NCI-H82 (cell line): Measurements from ENCODE around the gene UCP2.
A peak's percentile ranks its signal among the peaks of the same experiment; 100 is the strongest.
"Not testable (repeated sequence)": the region's sequence is repeated elsewhere in the genome, so short reads cannot be mapped to it uniquely, and the experiment has no call there.

Source experiments
- DNase-seq: peaks from one replicate; lab custom pipeline; 2025; lab: John Stamatoyannopoulos, UW

The UCP2 gene

DNA sequence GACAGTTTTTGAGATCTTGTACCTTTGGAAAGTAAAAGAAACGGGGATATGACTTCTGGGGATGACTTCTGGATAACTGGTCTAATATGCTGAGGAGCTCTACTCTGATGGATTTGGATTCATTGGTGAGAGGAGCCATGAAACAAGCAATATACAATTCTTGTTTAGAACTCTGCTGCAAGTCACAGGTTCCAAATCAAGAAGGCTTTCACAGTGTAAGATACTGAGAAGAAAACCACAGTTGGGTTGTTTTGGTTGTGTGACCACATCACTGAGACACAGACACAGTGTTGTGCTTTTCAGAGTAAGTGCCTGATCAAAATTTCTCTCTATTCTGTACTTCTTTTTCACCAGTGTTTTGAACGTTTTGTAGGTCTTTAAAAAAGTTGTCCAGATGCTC is 13.1 kb upstream of the UCP2 start:
- no peak for DNase-seq

DNA sequence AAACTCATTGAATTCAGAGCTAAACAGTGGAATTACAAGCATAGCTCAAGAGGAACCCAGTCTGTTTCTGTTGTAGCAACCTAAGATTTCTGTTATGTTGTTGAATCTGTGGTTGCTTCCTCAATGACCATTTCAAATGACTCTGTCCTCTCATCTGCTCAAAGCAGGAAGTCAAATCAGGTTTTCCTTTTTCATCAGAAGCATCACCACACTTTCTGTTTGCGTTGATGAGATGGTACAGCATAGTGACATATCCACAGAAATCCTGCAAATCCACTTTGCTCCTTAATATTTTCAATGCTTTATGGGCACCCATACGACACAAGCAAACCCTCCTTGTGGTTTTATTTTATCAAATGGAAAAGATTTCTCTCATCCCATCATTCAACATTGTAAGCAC is 12.6 kb upstream of the UCP2 start:
- DNase-seq: no peak

DNA sequence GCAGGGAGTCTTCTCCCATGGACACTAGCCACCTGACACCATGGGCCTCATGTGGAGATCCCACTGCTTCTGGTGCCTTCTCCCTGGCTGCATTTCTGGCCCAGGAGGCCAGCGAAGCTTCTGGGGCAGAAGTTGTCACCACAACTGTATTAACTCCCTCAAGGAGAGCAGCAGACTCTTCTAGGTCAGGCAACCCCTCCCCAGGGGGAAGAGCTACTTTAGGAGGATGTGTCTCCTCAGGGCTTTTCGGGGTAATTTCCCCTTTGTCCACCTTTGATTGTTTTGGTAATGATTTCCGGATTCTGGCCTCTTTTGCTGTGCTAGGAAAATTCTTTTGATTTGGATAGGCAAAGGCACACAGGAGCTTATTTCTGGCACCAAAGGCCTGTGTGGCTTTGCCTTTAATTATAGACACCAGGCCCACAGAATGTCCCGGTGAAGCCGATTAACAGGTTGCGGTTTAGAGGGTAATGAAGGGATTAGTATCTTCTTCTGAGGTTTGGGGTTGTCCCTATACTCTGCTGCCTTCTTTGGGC is 8.9 kb upstream of the UCP2 start:
- peak; percentile 83 for DNase-seq

DNA sequence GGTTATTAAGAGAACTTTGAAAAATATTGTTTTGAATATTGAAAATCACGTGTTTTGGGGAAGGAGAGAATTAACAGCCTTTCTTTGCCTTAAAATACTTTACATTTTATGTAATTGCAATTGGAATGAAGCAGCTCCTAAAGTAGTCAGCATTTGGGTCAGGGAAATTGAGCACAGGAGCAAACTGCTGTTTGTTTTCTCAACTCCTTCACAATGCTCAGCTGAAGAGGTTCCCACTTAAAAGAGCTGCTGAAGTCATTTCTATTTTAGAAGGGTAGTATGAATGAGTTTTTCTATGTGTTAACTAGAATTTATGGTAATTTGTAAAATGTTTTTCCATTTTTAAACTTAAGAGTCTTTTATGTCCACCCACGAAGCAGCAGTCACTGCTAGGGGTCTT is 8.1 kb upstream of the UCP2 start:
- DNase-seq: no peak

DNA sequence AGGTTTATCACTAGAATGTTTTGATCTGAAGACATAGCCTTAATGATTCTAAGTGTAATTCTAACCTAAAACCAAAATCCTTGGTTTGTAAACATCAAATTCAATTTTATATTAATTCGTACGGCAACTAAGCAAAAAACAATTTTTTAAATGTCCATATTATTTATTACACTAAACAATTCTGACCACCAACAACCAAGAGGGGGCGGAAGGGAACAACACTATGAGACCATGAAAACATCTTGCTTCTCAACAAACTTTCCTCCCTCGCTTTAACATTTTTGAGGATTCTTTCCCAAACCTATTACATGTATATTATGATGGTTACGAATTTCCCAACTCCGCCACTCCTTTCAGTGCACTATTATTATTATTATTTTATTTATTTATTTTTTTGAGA is 6.5 kb upstream of the UCP2 start:
- no peak for DNase-seq

DNA sequence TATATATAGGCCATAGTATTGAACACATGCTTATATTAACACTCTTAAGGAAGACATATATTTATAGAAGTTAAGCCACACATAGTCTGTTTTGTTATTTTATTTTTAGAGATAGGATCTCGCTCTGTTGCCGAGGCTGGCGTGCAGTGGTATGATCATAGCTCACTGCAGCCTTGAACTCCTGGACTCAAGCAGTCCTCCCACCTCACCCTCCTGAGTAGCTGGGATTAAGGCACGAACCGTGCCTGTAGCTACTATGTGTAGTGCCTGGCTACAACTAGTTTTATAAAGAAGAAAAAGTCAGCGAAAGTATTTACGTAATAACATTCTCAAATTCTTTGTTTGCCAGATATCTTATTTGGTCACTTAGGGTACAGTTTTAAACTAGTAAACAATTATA is 5.6 kb upstream of the UCP2 start:
- DNase-seq: no peak

DNA sequence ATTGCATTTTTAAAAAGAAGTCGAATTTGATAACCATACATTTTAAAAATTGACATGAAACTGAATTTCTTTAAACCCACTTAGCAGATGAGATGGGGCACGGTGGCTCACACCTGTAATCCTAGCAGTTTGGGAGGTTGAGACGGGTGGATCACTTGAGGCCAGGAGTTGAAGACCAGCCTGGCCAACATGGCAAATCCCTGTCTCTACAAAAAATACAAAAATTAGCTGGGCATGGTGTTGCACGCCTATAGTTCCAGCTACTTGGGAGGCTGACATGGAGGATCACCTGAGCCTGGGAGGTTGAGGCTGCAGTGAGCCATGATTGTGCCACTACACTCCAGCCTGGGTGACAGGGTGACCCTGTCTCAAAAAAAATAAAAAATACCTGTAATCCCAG is 3.0 kb upstream of the UCP2 start:
- not testable (repeated sequence) for DNase-seq

DNA sequence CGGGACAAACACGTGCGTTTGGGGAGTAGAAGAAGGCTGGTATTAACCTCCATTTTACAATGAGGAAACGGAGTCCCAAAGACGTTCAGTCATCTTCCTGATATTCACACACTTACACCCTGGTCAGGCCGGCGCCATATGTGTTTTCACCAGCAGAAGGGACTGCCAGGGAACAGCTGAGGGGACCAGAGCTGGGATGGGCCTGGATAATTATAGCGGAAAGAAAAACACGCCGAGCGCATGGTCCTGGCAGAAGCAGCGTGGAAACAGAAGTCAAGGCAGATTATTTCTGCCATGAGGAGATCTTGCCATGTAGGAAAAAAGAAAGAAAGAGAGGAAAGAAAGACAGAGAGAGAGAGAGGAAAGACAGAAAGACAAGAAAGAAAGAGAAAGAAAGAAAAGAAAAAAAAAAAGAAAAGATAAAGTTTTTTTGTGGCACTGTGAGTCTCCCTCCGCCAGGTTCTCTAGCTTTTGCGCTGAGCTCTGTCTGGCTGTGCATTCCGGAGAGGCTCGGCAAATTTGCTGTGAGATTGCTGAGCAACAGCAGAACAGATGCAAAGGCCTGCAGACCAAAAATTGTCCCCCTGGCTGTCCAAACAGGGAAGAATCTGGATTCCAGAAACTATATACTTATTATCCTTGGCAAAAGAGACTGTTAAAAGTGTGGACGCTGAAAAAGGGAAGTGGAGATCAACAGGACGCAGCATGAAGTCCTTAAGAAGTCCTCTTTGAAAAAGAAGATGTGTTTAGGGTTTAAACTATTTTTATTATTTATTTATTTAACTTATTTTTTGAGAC is 1.3 kb upstream of the UCP2 start:
- DNase-seq: peak; percentile 75

DNA sequence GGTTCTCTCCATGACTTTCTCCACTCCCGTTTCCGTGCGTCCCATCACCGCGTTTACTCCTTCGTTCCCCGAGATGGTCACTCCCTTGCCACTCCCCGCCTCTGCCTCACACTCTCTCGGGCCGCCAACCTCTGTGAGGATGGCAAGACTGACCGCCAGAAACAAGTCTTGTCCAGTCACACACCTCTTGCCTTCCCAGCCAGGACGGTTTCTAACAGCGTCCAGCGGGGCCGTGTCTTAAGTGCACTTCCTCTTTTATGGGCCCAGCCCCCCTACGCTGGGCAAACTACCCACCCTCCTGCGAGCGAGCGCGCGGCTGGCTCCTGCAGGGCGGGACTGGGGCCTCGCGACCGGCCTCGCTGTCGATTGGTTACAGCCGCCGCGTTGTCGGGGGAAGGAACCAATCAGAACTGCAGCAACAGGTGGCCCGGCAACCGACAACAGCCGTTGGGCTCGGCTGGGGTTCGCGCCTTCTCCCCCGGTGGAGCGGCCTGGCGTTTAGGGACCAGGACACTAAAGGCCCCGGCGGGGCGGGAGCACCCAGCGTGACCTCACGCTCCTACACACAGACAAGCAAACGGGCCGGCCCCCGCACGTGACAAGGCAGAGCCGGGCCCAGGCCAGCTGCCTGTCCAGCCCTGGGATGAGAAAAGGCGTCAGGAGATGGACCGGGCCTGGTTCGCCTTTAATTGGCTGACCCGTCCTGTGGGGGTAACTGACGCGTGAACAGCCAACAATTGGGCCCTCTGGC is 522 bp upstream of the UCP2 start:
- DNase-seq: peak; percentile 97

DNA sequence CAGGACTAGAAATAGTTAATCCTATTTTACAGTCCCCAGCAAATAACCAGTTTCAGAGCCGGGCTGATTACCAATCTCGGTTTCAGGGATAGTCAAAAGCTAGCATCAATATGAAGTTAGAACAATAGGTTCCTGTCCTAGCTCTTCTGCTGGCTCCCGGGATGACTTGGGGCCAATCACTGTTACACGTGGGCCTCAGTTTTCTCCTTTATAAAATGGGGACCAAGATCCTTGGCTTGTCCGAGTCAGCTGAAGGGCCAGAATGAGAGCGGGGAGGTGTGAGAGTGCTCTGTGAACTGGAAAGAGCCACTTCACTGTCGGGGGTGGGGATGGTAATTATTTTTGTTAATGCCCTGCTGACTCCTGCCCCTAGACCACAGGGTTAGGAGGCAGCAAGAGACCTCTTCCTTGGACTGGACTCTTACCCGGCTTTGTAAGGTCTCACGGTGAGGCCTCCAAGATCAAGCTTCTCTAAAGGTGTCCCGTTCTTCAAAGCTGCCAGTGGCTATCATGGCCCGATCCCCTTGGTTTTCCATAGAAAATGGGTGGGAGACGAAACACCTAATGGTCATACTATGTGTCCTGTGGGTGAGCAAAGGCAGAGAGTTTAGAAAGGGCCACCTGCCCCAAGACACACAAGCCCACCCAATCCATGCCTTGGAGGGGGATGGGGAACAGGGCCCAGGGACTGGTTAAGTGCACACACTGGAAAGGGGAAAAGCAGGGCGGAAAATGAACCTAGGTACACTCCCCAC is 1.4 kb downstream of the UCP2 start:
- peak; percentile 38 for DNase-seq

DNA sequence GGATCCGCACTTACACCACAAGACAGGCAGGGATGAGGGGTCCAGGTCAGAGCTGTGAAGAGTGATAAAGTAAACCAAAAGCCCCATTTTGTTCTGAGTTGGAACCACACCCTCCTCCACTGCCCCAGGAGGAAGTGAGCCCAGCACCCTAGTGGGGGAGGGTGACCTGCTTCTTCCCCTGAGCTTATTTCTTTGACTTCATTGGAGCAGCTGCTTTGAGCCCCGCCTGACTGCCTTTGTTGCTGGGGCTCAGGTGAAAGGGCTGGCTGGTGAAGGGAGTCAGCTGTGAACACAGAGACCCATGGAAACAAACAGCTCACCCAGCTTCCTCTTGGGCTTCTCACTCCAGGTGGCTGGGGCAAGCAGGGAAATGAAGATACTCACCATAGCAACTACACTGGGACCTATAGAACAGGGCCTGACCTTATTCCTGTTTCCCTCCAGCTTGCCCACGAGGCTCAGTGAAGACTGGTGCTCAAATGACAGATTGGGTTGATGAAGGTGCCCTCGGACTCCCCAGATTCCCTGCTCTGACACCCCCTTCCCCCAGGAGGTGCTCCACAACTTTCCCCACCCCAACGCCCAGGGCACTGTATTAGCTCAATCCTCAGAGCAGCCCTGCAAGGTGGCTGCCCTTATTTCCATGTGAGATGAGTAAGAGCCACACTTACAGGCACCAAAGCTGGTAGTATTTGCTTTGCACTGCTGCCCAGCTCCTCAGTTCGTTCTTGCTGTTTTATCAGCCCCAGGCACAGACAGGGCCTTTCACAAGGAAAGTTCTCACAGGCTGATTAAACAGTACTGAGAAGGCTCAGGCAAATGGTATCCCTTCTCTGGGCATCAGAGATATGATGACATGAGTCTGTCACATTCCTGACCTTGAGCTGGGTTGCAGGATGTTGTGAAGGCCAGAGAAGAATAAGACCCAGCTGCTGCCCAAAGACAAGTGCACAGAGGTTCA is 2.4 kb downstream of the UCP2 start:
- peak; percentile 18 for DNase-seq

DNA sequence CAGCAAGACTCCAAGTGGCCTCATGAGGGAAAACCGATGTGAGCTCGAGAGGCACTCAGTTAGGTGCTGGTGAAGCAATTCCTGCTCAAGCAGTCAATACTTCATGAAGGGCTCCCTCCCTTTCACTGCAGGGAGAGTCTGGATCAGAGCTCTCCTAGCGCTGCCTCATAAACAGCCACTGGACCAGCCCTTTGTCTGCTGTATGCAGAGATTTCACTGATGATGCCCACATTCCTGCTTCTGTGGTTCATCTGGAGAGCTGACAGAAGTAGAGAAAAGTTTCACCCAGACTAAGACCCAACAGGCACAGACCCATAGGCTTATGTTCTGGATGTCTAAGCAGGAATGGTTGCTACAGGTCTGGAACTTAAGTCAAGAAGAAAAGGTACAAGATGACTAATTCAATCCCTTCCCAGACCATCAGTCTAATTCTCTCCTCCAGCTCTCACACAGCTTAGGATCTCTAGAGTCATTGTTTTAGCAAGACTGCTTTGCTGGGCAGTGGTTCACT is 4.0 kb downstream of the UCP2 start:
- no peak for DNase-seq

DNA sequence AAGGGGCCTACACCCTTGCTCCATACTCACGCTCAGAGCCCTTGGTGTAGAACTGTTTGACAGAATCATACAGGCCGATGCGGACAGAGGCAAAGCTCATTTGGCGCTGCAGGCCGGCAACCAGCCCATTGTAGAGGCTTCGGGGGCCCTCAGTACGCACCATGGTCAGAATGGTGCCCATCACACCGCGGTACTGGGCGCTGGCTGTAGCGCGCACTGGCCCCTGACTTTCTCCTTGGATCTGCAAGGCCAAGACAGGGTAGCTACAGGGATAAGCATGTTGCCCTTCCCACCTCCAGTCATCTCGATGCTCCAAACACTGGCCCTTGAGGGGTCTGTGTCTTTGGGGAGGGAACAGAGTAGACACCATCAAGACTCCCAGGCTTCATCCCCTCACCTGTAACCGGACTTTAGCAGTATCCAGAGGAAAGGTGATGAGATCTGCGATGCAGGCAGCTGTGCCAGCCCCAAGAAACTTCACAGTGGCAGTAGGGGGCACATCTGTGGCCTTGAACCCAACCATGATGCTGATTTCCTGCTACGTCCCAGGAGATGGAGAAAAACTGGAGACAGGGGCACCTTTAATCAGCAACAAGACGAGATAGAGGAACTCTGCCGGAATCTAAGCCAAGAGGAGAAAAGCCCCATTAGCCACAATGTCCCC is 4.7 kb downstream of the UCP2 start:
- DNase-seq: no peak

DNA sequence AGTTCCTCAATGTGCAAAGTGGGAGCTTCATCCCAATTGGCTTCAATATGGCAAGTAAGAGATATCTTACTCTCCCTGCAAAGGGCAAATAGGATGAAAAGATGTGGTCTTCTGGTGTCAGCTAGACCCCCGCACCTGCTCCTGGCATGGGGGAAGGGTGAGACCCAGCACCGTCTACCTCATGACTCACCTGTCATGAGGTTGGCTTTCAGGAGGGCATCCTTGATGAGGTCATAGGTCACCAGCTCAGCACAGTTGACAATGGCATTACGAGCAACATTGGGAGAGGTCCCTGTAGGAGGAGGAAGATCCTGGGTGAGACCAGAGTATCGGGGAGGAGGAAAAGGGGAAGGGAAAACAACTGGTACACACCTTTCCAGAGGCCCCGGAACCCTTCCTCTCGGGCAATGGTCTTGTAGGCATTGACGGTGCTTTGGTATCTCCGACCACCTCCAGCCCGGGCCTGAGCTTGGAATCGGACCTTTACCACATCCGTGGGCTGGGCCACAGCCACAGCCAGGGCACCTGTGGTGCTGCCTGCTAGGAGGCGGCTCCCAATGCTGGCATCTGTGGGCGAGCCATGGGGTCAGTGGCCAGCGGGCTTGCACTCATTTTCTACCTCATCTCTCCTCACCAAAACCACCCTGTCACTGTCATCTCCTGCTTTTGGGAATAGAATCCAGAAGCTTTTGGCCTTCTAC is 6.0 kb downstream of the UCP2 start:
- DNase-seq: no peak

DNA sequence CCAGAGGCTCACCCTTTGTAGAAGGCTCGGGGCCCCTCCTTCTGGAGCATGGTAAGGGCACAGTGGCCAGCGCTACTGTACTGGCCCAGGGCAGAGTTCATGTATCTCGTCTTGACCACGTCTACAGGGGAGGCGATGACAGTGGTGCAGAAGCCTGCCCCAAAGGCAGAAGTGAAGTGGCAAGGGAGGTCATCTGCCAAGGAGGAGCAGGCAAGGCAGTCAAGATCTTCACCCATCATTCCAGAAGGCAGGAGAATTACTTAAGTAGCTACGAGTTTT is 7.2 kb downstream of the UCP2 start:
- DNase-seq: no peak

DNA sequence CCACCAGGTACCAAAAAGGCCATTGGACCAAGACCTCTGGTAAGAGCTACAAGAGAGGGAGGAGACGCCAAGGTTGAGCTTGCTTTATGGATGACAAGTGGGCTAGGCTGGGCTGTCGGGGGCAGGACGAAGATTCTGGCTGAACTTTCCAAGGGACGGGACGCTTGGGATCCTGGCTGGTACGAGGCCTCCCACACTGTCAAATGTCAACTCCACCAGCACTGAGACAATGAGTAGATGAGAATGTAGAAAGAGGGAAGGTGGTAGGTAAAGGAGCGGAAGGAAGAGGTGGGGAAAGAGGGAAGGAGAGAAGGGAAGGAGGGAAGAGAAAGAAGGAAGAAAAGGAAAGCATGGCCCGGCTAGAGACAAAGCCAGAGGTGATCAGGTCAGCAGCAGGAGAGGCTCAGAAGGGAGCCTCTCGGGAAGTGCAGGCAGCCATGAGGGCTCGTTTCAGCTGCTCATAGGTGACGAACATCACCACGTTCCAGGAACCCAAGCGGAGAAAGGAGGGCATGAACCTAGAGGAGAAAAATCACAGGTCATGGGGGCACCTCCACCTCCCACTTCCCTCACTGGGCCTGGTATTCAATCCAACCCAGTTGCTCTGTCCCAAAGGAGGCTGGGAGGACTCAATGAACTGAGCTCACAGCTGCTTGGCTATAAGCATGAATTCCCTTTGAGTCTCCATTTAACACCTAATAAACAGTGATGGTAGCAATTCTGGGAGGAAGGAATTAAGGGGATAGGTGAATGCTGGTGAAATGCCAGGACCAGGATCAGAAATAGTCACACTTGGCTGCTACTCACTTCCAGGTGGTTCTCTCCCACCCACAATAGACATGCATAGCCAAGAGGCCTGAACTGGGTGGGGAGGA is 7.8 kb downstream of the UCP2 start:
- DNase-seq: no peak

DNA sequence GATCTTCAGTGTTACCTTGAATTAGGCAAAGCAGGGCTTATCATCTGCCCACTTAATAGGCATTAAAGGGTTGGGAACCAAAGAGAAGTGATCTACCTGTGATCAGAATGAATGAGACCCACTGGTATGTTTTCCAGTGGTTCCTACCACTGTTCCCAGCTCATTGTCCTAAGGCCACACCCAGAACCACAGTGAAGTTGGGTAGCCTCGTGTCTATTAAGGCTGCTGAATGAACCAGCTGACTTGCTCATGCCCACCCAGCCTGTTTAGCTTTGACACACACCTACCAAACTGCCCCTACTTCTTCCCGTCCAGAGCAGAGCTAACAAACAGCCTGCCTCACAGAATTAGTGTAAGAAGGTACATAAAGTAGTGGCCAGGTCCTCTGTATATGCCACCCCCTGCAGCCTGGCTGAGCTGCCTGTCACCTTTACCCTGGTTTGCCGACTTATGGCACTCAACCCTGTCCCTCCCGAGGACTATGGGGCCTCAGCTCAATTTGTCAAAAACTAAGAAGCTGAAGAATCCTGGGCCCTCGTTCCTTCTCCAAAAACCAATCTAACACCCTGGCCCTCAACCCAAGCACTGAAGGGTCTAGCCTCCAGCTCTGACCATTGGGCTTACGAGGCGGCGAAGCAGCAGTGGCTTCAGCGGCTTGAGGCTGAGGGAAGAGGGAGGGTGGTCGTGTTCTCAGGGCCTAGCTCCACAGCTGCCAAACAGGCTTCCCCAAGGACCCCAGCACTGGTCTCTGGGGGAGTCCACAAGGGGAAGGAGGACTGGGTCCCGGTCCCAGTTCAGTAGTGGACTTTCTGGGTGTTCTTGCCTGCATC is 9.8 kb downstream of the UCP2 start:
- peak; percentile 20 for DNase-seq

DNA sequence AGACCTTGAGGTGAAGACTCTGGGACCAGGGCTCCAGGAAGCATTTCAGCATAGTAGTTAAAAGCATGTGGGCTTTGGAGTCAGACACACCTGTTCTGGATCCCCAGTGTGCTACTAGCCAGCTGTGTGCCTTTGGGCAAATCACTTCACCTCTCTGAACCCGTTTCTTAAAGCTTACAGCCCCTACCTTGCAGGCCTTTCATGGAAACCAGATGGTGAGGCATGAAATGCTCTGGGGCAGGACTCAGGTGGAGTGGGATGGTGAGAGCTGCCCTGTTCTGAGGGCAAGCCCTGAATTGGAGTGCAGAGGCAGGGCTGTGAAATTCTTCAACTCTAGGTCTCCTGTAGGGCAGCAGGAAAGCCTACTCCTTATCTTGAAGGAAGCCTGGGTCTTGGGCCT is 10.5 kb downstream of the UCP2 start:
- DNase-seq: no peak
